B cell (primary cell): Measurements from ENCODE around the gene USP21. TPM values are rescaled to one million over a fixed set of nuclear protein-coding genes. Genes with fewer than 3 reads are reported as not detected.
A peak's percentile ranks its signal among the peaks of the same experiment; 100 is the strongest.

Source experiments
- ATAC-seq: fragments of 200-7000 bp; cut with Tn5 transposase; one replicate; pipeline ENCODE4 v1.10.0; 2021; ENCODE audit warnings: low read depth, mild to moderate bottlenecking, moderate number of reproducible peaks, moderate library complexity
- CTCF ChIA-PET: fragments of 350-600 bp; sonication (Branson Sonifier 250); formaldehyde crosslinking; loops from one replicate; lab custom pipeline; 2021; ENCODE audit warnings: antibody characterized with exemption, inconsistent platforms; lab: Charles Lee
- POLR2A ChIA-PET: fragments of 350-600 bp; sonication (Branson Sonifier 250); formaldehyde crosslinking; loops from one replicate; lab custom pipeline; 2021; ENCODE audit warnings: antibody characterized with exemption; lab: Charles Lee
- DNase-seq: peaks from one replicate; pipeline ENCODE4 v3.0.0; 2013
- H2AFZ ChIP-seq: 2 replicates; pipeline ENCODE4 v1.6.1; 2012; ENCODE audit warnings: mild to moderate bottlenecking, low read depth, low read length; ENCODE audit not compliant: insufficient read depth, poor library complexity, severe bottlenecking
- H3K27ac ChIP-seq, 2 donors: 1 replicate in 1 of 2; 2 replicates in 1 of 2; pipeline ENCODE4 v1.5.1; 2012 to 2013; ENCODE audit warnings: low read length in 2 of 2, mild to moderate bottlenecking in 2 of 2, moderate library complexity in 1 of 2
- H3K27me3 ChIP-seq, 4 experiments: fragments of 200-600 bp in 1 of 4; sonication (generic) in 1 of 4; replicated peaks in 1 of 4; 1 replicate in 2 of 4; 2 replicates in 2 of 4; pipeline versions ENCODE4 v1.6.1 to v1.7.0; 2013 to 2016; ENCODE audit warnings: low read length in 3 of 4, mild to moderate bottlenecking in 2 of 4, mixed read lengths in 1 of 4, moderate library complexity in 1 of 4; ENCODE audit not compliant: insufficient read depth in 4 of 4, control insufficient read depth in 3 of 4; ENCODE audit errors: control extremely low read depth in 1 of 4
- H3K36me3 ChIP-seq, 2 experiments: replicated peaks in 1 of 2; 1 replicate in 1 of 2; 2 replicates in 1 of 2; pipeline versions ENCODE4 v1.6.1 to v1.7.1; 2013; ENCODE audit warnings: low read length in 1 of 2; ENCODE audit not compliant: insufficient read depth in 2 of 2, control insufficient read depth in 1 of 2; ENCODE audit errors: control extremely low read depth in 1 of 2, extremely low read depth in 1 of 2
- H3K4me1 ChIP-seq, 2 donors: fragments of 200-600 bp in 1 of 2; sonication (generic) in 1 of 2; 1 replicate in 1 of 2; 2 replicates in 1 of 2; pipeline versions ENCODE4 v1.5.1 to v1.6.1; 2013 to 2017; ENCODE audit warnings: low read length in 2 of 2; ENCODE audit not compliant: control insufficient read depth in 2 of 2, insufficient read depth in 2 of 2
- H3K4me2 ChIP-seq: replicated peaks from 2 replicates; pipeline ENCODE3; 2012; ENCODE audit warnings: mild to moderate bottlenecking, low read depth, low read length; ENCODE audit not compliant: poor library complexity, severe bottlenecking
- H3K4me3 ChIP-seq, 5 experiments: fragments of 200-600 bp in 1 of 5; sonication (generic) in 1 of 5; 1 replicate in 3 of 5; 2 replicates in 2 of 5; pipeline versions ENCODE4 v1.5.1 to v1.7.0; 2011 to 2016; ENCODE audit warnings: low read length in 4 of 5, mild to moderate bottlenecking in 4 of 5, low read depth in 2 of 5, control low read depth in 1 of 5, moderate library complexity in 1 of 5; ENCODE audit not compliant: insufficient read depth in 1 of 5; ENCODE audit errors: control extremely low read depth in 1 of 5, extremely low read depth in 1 of 5
- H3K79me2 ChIP-seq: fragments of 200-600 bp; sonication (generic); one replicate; pipeline ENCODE4 v1.6.0; 2016; ENCODE audit warnings: low read length; ENCODE audit not compliant: control insufficient read depth, insufficient read depth
- H3K9ac ChIP-seq: fragments of 200-600 bp; sonication (generic); 2 replicates; pipeline ENCODE4 v1.6.1; 2017; ENCODE audit warnings: mild to moderate bottlenecking, low read length, moderate library complexity
- H3K9me3 ChIP-seq, 3 donors: one replicate each; pipeline versions ENCODE4 v1.6.1 to v1.7.1; 2013; ENCODE audit warnings: low read length in 2 of 3; ENCODE audit not compliant: control insufficient read depth in 2 of 3, insufficient read depth in 1 of 3; ENCODE audit errors: control extremely low read depth in 1 of 3
- H4K20me1 ChIP-seq: 2 replicates; pipeline ENCODE4 v1.6.0; 2012; ENCODE audit warnings: mild to moderate bottlenecking, low read length; ENCODE audit not compliant: insufficient read depth, control insufficient read depth, poor library complexity, severe bottlenecking
- H3K27ac Mint-ChIP-seq: one replicate; pipeline ENCODE4 v1.8.0; 2021; ENCODE audit warnings: mixed read lengths
- H3K27me3 Mint-ChIP-seq: one replicate; pipeline ENCODE4 v1.8.0; 2021; ENCODE audit warnings: mixed read lengths
- H3K4me1 Mint-ChIP-seq: one replicate; pipeline ENCODE4 v1.8.0; 2021; ENCODE audit warnings: mixed read lengths
- H3K4me3 Mint-ChIP-seq: one replicate; pipeline ENCODE4 v1.8.0; 2021; ENCODE audit warnings: mixed read lengths
- H3K9me3 Mint-ChIP-seq: one replicate; pipeline ENCODE4 v1.8.0; 2022; ENCODE audit warnings: mixed read lengths; ENCODE audit not compliant: insufficient read depth
- CTCF ChIP-seq: fragments of 200-600 bp; IDR thresholded peaks from one replicate; pipeline ENCODE4 v1.8.0; 2022; ENCODE audit warnings: antibody characterized with exemption, mild to moderate bottlenecking
- EZH2 ChIP-seq: IDR thresholded peaks from 2 replicates; pipeline ENCODE4 v1.6.1; 2012; ENCODE audit warnings: borderline replicate concordance, low read depth, mild to moderate bottlenecking, moderate library complexity, low read length; ENCODE audit not compliant: insufficient read depth, poor library complexity, severe bottlenecking
- whole genome bisulfite sequencing: methylation state at CpG from one replicate; pipeline ENCODE4 v1.1.5; 2013; ENCODE audit warnings: missing lambda C conversion rate; ENCODE audit not compliant: insufficient coverage; 5-methylcytosine and 5-hydroxymethylcytosine counted together
- intact Hi-C: fragments of 100-400 bp; cut with micrococcal nuclease; formaldehyde crosslinking; loops from one replicate; pipeline ENCODE4 v1.10.0; 2022
- polyA plus RNA-seq: library from polyadenylated mRNA; depleted of rRNA; stranded (reverse); fragments of >200 nt; gene quantifications from 2 replicates; pipeline ENCODE4 v1.2.3, GENCODE V29; 2012
- small RNA-seq: library from RNA; depleted of rRNA; stranded (forward); fragments of <200 nt; gene quantifications from one replicate; pipeline ENCODE3, GENCODE V24; 2012; ENCODE audit warnings: low replicate concordance, low read depth; ENCODE audit not compliant: insufficient read length
- total RNA-seq, 2 donors: library from RNA; stranded (reverse); fragments of 120-200 nt in 1 of 2; gene quantifications; 1 replicate in 1 of 2; 2 replicates in 1 of 2; pipeline versions ENCODE4 v1.2.3 to v1.2.4, GENCODE V29; 2013 to 2022

USP21 gene
- total and polyA plus RNA-seq, 2 donors (not counting 1 experiment from before 2014, with no cell fraction given) = 53.3 to 81.6 TPM

- TF ChIP-seq CTCF = no peak
- TF ChIP-seq EZH2 = no peak
- H3K9me3 ChIP-seq = no peaks in the 10 kb centered on the region
- peak within 1 kb of the TSS in 1 of 5 experiments; percentile 40 for H3K4me3 ChIP-seq
- no peak for ATAC-seq
- ChIA-PET CTCF (interaction anchor here (1.9 to 3.4 kb wide), 2 partner anchors 11 to 166 kb away, joined by 4 to 19 read pairs; partner anchors contain the start of gene TOMM40L), POLR2A (interaction anchor here (0.7 to 1.1 kb wide), 3 partner anchors 10 to 512 kb away, joined by 3 to 7 read pairs (median 5); partner anchors contain the start of gene TOMM40L)
- H3K27ac Mint-ChIP-seq = no peak within 1 kb of the TSS
- H3K27ac ChIP-seq = no peak within 1 kb of the TSS
- H3K4me1 Mint-ChIP-seq = peaks cover 27% of the 10 kb centered on the region
- H2AFZ ChIP-seq = no peak within 1 kb of the TSS
- peaks cover 15 to 26% of the 10 kb centered on the region in 2 donors for H3K4me1 ChIP-seq
- peaks cover 0 to 15% (median 11%) of the 10 kb centered on the region in 4 experiments for H3K27me3 ChIP-seq
- H3K4me2 ChIP-seq = peak within 1 kb of the TSS; percentile 26
- H3K9me3 Mint-ChIP-seq = no peaks in the 10 kb centered on the region
- H3K9ac ChIP-seq = no peak within 1 kb of the TSS
- H3K36me3 ChIP-seq = peaks cover 8 to 45% of the 10 kb centered on the region in 2 experiments
- H3K27me3 Mint-ChIP-seq = peaks cover 19% of the 10 kb centered on the region
- no peaks in the 10 kb centered on the region for H4K20me1 ChIP-seq
- H3K4me3 Mint-ChIP-seq = no peak within 1 kb of the TSS
- 30% methylated on average over 8 of the region's 10 CpGs for WGBS
- no peaks in the 10 kb centered on the region for H3K79me2 ChIP-seq
- peak; percentile 23 for DNase-seq
- intact Hi-C loops = no loop called here
Measured at GRCh38 chr1:161215076-161215475, 55.8 kb downstream of the USP21 start, which contains the start of gene FCER1G. TSS of gene FCER1G (plus strand) at chr1:161215295. CDS start at chr1:161215322, 27 bp downstream.

Small RNA genes lying within 50 kb of the gene (small RNA-seq; reads per million reads assigned to genes)
- not detected for gene RF01225

Other genes starting within 250 kb of the USP21 start
- not detected in 2 replicates for gene ITLN2, start 204.7 kb upstream of the USP21 start, total RNA-seq
- gene ITLN2, start 204.7 kb upstream of the USP21 start, polyA plus RNA-seq = not detected in 2 replicates
- 12.8 and 16.4 TPM in 2 replicates for gene F11R, start 138.3 kb upstream of the USP21 start, total RNA-seq
- gene F11R, start 138.3 kb upstream of the USP21 start, polyA plus RNA-seq = 17.3 and 52.4 TPM in 2 replicates
- 85.6 and 94.4 TPM in 2 replicates for gene TSTD1, start 120.5 kb upstream of the USP21 start, total RNA-seq
- gene TSTD1, start 120.5 kb upstream of the USP21 start, polyA plus RNA-seq = 242 and 295 TPM in 2 replicates
- gene USF1, start 113.5 kb upstream of the USP21 start, total RNA-seq = 192 and 196 TPM in 2 replicates
- gene USF1, start 113.5 kb upstream of the USP21 start, polyA plus RNA-seq = 249 and 334 TPM in 2 replicates
- 146 and 162 TPM in 2 replicates for gene ARHGAP30, start 89.6 kb upstream of the USP21 start, total RNA-seq
- 95.9 and 122 TPM in 2 replicates for gene ARHGAP30, start 89.6 kb upstream of the USP21 start, polyA plus RNA-seq
- not detected in 2 replicates for gene NECTIN4, start 69.9 kb upstream of the USP21 start, total RNA-seq
- gene NECTIN4, start 69.9 kb upstream of the USP21 start, polyA plus RNA-seq = not detected in 2 replicates
- 1.6 and 4.2 TPM in 2 replicates for gene KLHDC9, start 61.1 kb upstream of the USP21 start, total RNA-seq
- gene KLHDC9, start 61.1 kb upstream of the USP21 start, polyA plus RNA-seq = 2.7 and 3.5 TPM in 2 replicates
- gene PFDN2, start 41.5 kb upstream of the USP21 start, total RNA-seq = 29.9 and 32.3 TPM in 2 replicates
- 43.2 and 120 TPM in 2 replicates for gene PFDN2, start 41.5 kb upstream of the USP21 start, polyA plus RNA-seq
- 53.5 and 56.1 TPM in 2 replicates for gene NIT1, start 41.4 kb upstream of the USP21 start, total RNA-seq
- 45.3 and 61.0 TPM in 2 replicates for gene NIT1, start 41.4 kb upstream of the USP21 start, polyA plus RNA-seq
- gene DEDD, start 26.8 kb upstream of the USP21 start, total RNA-seq = 40.8 and 46.0 TPM in 2 replicates
- 35.9 and 38.8 TPM in 2 replicates for gene DEDD, start 26.8 kb upstream of the USP21 start, polyA plus RNA-seq
- 78.1 and 91.0 TPM in 2 replicates for gene UFC1, start 5.5 kb upstream of the USP21 start, total RNA-seq
- gene UFC1, start 5.5 kb upstream of the USP21 start, polyA plus RNA-seq = 128 and 129 TPM in 2 replicates
- 61.7 and 65.6 TPM in 2 replicates for gene PPOX, start 6.9 kb downstream of the USP21 start, total RNA-seq
- 73.2 and 82.3 TPM in 2 replicates for gene PPOX, start 6.9 kb downstream of the USP21 start, polyA plus RNA-seq
- gene B4GALT3, start 18.0 kb downstream of the USP21 start, total RNA-seq = 37.6 and 42.9 TPM in 2 replicates
- 58.9 and 59.6 TPM in 2 replicates for gene B4GALT3, start 18.0 kb downstream of the USP21 start, polyA plus RNA-seq
- gene ADAMTS4, start 39.6 kb downstream of the USP21 start, total RNA-seq = 0.05 TPM in 1 of 2 replicates, not detected in the other
- 0.06 and 0.10 TPM in 2 replicates for gene ADAMTS4, start 39.6 kb downstream of the USP21 start, polyA plus RNA-seq
- gene NDUFS2, start 42.9 kb downstream of the USP21 start, total RNA-seq = 80.2 and 82.3 TPM in 2 replicates
- gene NDUFS2, start 42.9 kb downstream of the USP21 start, polyA plus RNA-seq = 53.9 and 68.7 TPM in 2 replicates
- gene FCER1G, start 55.8 kb downstream of the USP21 start, total RNA-seq = 0.76 and 1.7 TPM in 2 replicates
- gene FCER1G, start 55.8 kb downstream of the USP21 start, polyA plus RNA-seq = 10.8 and 13.6 TPM in 2 replicates
- not detected in 2 replicates for gene APOA2, start 64.1 kb downstream of the USP21 start, total RNA-seq
- gene APOA2, start 64.1 kb downstream of the USP21 start, polyA plus RNA-seq = not detected in 2 replicates
- 9.2 and 9.4 TPM in 2 replicates for gene TOMM40L, start 66.6 kb downstream of the USP21 start, total RNA-seq
- 6.5 and 8.0 TPM in 2 replicates for gene TOMM40L, start 66.6 kb downstream of the USP21 start, polyA plus RNA-seq
- not detected in 2 replicates for gene NR1I3, start 78.7 kb downstream of the USP21 start, total RNA-seq
- gene NR1I3, start 78.7 kb downstream of the USP21 start, polyA plus RNA-seq = not detected in 2 replicates
- gene PCP4L1, start 99.2 kb downstream of the USP21 start, total RNA-seq = 0.22 TPM in 1 of 2 replicates, not detected in the other
- not detected in 2 replicates for gene PCP4L1, start 99.2 kb downstream of the USP21 start, polyA plus RNA-seq
- gene MPZ, start 150.5 kb downstream of the USP21 start, total RNA-seq = 11.8 and 12.9 TPM in 2 replicates
- 4.3 and 5.8 TPM in 2 replicates for gene MPZ, start 150.5 kb downstream of the USP21 start, polyA plus RNA-seq
- gene SDHC, start 154.9 kb downstream of the USP21 start, total RNA-seq = 99.0 and 109 TPM in 2 replicates
- 78.3 and 102 TPM in 2 replicates for gene SDHC, start 154.9 kb downstream of the USP21 start, polyA plus RNA-seq
- not detected in 2 replicates for gene CFAP126, start 208.4 kb downstream of the USP21 start, total RNA-seq
- gene CFAP126, start 208.4 kb downstream of the USP21 start, polyA plus RNA-seq = not detected in 2 replicates